ENCODE results near the gene RPS10. TPM values are rescaled to one million over a fixed set of nuclear protein-coding genes. Genes with fewer than 3 reads are reported as not detected.

RPS10 gene
- total RNA-seq, 3 donors from 2014 or later (not counting 1 experiment from before 2014, with no cell fraction given), result 916 to 1,058 (median 1,045) TPM

DNA sequence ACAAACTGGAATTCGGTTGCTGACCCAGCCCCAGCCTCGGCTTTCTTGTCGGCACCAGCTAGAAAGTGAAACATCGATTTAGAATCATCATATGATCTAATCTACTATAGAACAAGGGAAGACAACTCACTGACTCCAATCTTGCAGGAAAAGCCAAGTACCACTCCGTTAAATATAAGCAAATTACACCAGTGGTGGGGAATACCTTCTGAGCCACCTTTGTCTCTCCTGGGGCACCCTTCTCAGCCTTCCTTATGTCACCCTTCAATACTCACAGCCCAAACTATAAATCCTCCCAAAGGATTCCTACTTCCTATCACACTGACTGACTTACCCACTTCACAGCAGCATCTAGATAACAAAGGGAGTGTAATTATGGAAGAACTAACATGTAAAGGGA is 7.5 kb downstream of the RPS10 start:
- peaks cover under 1% of the 10 kb centered on the region for H3K4me1 ChIP-seq (ENCODE audit: control insufficient read depth, insufficient read depth, low read length)
- intact Hi-C loops (cut with micrococcal nuclease), result no loop called here
- 91% methylated on average over 5 of the region's 5 CpGs for WGBS (ENCODE audit: insufficient coverage)
- DNase-seq, result no peak
- peaks cover 57% of the 10 kb centered on the region for H3K36me3 ChIP-seq (ENCODE audit: control insufficient read depth, insufficient read depth, low read length)
- Mint-ChIP-seq H3K27me3 (ENCODE audit: low read depth in 2 of 2) (no peaks in the 10 kb centered on the region), H3K4me1 (peaks cover 10 to 21% of the 10 kb centered on the region in 2 donors), H3K9me3 (no peaks in the 10 kb centered on the region), H3K36me3 (peaks cover 10% of the 10 kb centered on the region), H3K27ac (peak overlapping the region; percentile 7 to 29), H3K4me3 (no peak overlapping the region)
- no peak overlapping the region for H3K4me3 ChIP-seq (ENCODE audit: low read length)
- ATAC-seq, result no peak
- no peaks in the 10 kb centered on the region for H3K27me3 ChIP-seq (ENCODE audit: control insufficient read depth, insufficient read depth, low read length)
- H3K27ac ChIP-seq (ENCODE audit: low read length), result no peak overlapping the region
- H3K9me3 ChIP-seq (ENCODE audit: control insufficient read depth, insufficient read depth, low read length), result no peaks in the 10 kb centered on the region
- TF ChIP-seq, protein P1, sequence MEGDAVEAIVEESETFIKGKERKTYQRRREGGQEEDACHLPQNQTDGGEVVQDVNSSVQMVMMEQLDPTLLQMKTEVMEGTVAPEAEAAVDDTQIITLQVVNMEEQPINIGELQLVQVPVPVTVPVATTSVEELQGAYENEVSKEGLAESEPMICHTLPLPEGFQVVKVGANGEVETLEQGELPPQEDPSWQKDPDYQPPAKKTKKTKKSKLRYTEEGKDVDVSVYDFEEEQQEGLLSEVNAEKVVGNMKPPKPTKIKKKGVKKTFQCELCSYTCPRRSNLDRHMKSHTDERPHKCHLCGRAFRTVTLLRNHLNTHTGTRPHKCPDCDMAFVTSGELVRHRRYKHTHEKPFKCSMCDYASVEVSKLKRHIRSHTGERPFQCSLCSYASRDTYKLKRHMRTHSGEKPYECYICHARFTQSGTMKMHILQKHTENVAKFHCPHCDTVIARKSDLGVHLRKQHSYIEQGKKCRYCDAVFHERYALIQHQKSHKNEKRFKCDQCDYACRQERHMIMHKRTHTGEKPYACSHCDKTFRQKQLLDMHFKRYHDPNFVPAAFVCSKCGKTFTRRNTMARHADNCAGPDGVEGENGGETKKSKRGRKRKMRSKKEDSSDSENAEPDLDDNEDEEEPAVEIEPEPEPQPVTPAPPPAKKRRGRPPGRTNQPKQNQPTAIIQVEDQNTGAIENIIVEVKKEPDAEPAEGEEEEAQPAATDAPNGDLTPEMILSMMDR (IDR thresholded peaks at IDR 0.05), result no peak

DNA sequence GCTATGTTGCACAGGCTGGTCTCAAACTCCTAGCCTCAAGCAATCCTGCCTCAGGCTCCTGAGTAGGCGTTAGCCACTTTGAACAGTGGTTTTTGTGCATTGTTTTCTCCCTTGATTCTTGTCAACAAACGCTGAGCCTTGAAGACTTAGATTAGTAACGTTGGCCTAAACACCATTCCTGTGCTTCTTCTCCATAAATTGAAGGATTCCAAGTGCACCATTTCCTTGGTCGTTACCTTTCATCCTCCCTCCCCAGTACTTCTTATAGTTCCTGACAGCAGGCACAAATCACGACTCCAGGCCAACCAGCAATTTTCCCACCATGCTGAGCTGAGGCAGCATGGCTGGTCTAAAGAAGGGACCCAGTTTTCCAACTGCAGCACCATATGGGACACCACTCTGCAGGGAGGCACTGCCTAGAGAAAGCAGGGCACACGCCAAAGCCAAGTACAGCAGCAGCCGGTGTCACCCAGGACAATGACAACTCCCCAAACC is 8.9 kb downstream of the RPS10 start:
- WGBS (ENCODE audit: insufficient coverage), result 90% methylated on average over 7 of the region's 7 CpGs
- no peak overlapping the region for H3K4me3 ChIP-seq (ENCODE audit: low read length)
- Mint-ChIP-seq H3K4me3 (no peak overlapping the region), H3K27ac (peak overlapping the region in 1 of 2 donors; percentile 62), H3K27me3 (ENCODE audit: low read depth in 2 of 2) (no peaks in the 10 kb centered on the region), H3K36me3 (peaks cover 10% of the 10 kb centered on the region), H3K9me3 (no peaks in the 10 kb centered on the region), H3K4me1 (peaks cover 16 to 26% of the 10 kb centered on the region in 2 donors)
- no peaks in the 10 kb centered on the region for H3K9me3 ChIP-seq (ENCODE audit: control insufficient read depth, insufficient read depth, low read length)
- no peaks in the 10 kb centered on the region for H3K27me3 ChIP-seq (ENCODE audit: control insufficient read depth, insufficient read depth, low read length)
- TF ChIP-seq, protein P1 (IDR thresholded peaks at IDR 0.05), result no peak
- no peak overlapping the region for H3K27ac ChIP-seq (ENCODE audit: low read length)
- intact Hi-C loops (cut with micrococcal nuclease), result no loop called here
- peaks cover 45% of the 10 kb centered on the region for H3K36me3 ChIP-seq (ENCODE audit: control insufficient read depth, insufficient read depth, low read length)
- ATAC-seq (no peak), DNase-seq (no peak)
- H3K4me1 ChIP-seq (ENCODE audit: control insufficient read depth, insufficient read depth, low read length), result no peaks in the 10 kb centered on the region

DNA sequence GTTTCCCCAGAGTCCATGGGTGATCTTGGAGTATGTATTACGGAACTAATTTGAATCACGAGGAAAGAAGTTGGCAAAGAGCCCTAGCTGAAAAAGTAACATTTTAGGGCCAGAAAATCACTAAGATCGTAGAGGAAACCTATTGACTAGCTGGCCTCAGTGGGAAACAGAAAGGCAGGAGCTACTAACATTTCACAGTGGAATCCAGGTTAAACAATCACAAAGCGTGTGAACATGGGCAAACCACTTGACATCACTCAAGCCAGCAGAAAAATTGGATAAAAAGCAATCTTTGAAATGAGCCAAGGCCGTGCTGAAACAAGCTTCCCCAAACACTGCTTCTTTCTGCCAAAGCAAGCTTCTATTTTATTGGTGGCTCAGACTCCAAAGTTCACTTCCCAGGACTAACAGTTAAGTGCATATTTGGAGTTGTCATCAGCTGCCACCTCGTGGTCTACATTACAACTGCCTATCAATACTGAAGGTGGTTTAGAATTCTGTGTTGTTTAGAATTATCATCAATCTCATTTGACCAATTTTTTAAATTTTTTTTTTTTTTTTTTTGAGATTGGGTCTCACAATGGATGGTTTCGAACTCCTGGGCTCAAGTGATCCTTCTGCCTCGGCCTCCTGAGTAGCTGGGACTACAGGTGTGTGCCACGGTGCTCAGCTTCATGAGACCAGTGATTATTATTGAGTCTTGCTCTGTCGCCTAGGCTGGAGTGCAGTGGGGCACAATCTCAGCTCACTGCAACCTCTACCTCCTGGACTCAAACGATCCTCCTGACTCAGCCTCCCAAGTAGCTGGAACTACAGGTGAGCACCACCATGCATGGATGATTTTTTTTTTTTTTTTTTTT is 10.6 kb downstream of the RPS10 start:
- Mint-ChIP-seq H3K27ac (peak overlapping the region in 1 of 2 donors; percentile 44), H3K9me3 (no peaks in the 10 kb centered on the region), H3K4me1 (peaks cover 16 to 18% of the 10 kb centered on the region in 2 donors), H3K4me3 (no peak overlapping the region), H3K27me3 (ENCODE audit: low read depth in 2 of 2) (no peaks in the 10 kb centered on the region), H3K36me3 (peaks cover 10% of the 10 kb centered on the region)
- intact Hi-C loops (cut with micrococcal nuclease), result loop anchor here (1.0 to 2.0 kb wide), 2 partner anchors 166 to 219 kb away; partner anchors contain the start of gene SMIM29
- no peak overlapping the region for H3K4me3 ChIP-seq (ENCODE audit: low read length)
- ATAC-seq, result peak; percentile 67 to 77 (median 77)
- peaks cover 32% of the 10 kb centered on the region for H3K36me3 ChIP-seq (ENCODE audit: control insufficient read depth, insufficient read depth, low read length)
- no peaks in the 10 kb centered on the region for H3K4me1 ChIP-seq (ENCODE audit: control insufficient read depth, insufficient read depth, low read length)
- TF ChIP-seq, protein P1 (IDR thresholded peaks at IDR 0.05), result peak; percentile 48
- DNase-seq, result peak in 1 of 2 donors; percentile 74
- H3K27me3 ChIP-seq (ENCODE audit: control insufficient read depth, insufficient read depth, low read length), result no peaks in the 10 kb centered on the region
- no peak overlapping the region for H3K27ac ChIP-seq (ENCODE audit: low read length)
- no peaks in the 10 kb centered on the region for H3K9me3 ChIP-seq (ENCODE audit: control insufficient read depth, insufficient read depth, low read length)
- WGBS (ENCODE audit: insufficient coverage), result 85% methylated on average over 10 of the region's 11 CpGs

All from natural killer cell (primary cell).